Caco-2 (cell line): ENCODE measurements around the gene AUTS2. TPM values are rescaled to one million over a fixed set of nuclear protein-coding genes. Genes with fewer than 3 reads are reported as not detected.

Experiments
- BruUV-seq: library from RNA; stranded (reverse); fragments of 400-500 nt; replicated peaks from 2 replicates; lab custom pipeline; 2021; lab: Mats Ljungman, UMichigan
- CTCF ChIA-PET: fragments of 300-600 bp; sonication (Branson Sonifier 250); formaldehyde crosslinking; loops from one replicate; lab custom pipeline; 2022; ENCODE audit warnings: antibody characterized with exemption; lab: Charles Lee
- POLR2A ChIA-PET: fragments of 300-600 bp; sonication (Branson Sonifier 250); formaldehyde crosslinking; loops from one replicate; lab custom pipeline; 2022; ENCODE audit warnings: antibody characterized with exemption; lab: Charles Lee
- DNase-seq, 2 experiments: peaks; one replicate each; pipeline versions ENCODE4 v3.0.0 to v3.0.0-alpha.2; 2020 to 2022
- H3K27me3 ChIP-seq: replicated peaks from 2 replicates; pipeline ENCODE4 v1.6.0; 2011; ENCODE audit warnings: low read length; ENCODE audit not compliant: control insufficient read depth, insufficient read depth
- H3K36me3 ChIP-seq: 2 replicates; pipeline ENCODE4 v1.5.1; 2011; ENCODE audit warnings: low read length; ENCODE audit not compliant: control insufficient read depth, insufficient read depth
- H3K4me1 ChIP-seq: fragments of 250-450 bp; sonication (Bioruptor Pico); 2 replicates; pipeline ENCODE4 v1.5.1; 2020; ENCODE audit warnings: mild to moderate bottlenecking
- H3K4me3 ChIP-seq: 2 replicates; pipeline ENCODE4 v1.5.1; 2011; ENCODE audit warnings: low read depth, mild to moderate bottlenecking, control low read depth, low read length
- H3K9me3 ChIP-seq: fragments of 250-450 bp; sonication (Bioruptor Pico); 2 replicates; pipeline ENCODE4 v1.5.1; 2020; ENCODE audit warnings: mild to moderate bottlenecking, moderate library complexity
- H3K27ac Mint-ChIP-seq: one replicate; pipeline ENCODE4 v1.8.0; 2022; ENCODE audit warnings: mixed read lengths; ENCODE audit not compliant: unreplicated experiment
- H3K27me3 Mint-ChIP-seq: one replicate; pipeline ENCODE4 v1.8.0; 2022; ENCODE audit warnings: mixed read lengths; ENCODE audit not compliant: insufficient read depth, unreplicated experiment
- H3K36me3 Mint-ChIP-seq: one replicate; pipeline ENCODE4 v1.8.0; 2022; ENCODE audit warnings: mild to moderate bottlenecking, mixed read lengths; ENCODE audit not compliant: insufficient read depth, unreplicated experiment
- H3K4me1 Mint-ChIP-seq: one replicate; pipeline ENCODE4 v1.8.0; 2022; ENCODE audit warnings: low read depth, mixed read lengths; ENCODE audit not compliant: unreplicated experiment
- H3K4me3 Mint-ChIP-seq: one replicate; pipeline ENCODE4 v1.8.0; 2022; ENCODE audit warnings: mild to moderate bottlenecking, moderate library complexity, mixed read lengths; ENCODE audit not compliant: unreplicated experiment
- H3K9me3 Mint-ChIP-seq: one replicate; pipeline ENCODE4 v1.8.0; 2022; ENCODE audit warnings: mixed read lengths; ENCODE audit not compliant: unreplicated experiment
- CTCF ChIP-seq, 2 experiments: fragments of 200-600 bp in 1 of 2; IDR thresholded peaks; 1 replicate in 1 of 2; 2 replicates in 1 of 2; pipeline versions ENCODE4 v1.5.1 to v1.8.0; 2011 to 2022; ENCODE audit warnings: antibody characterized with exemption in 1 of 2, control low read depth in 1 of 2, inconsistent platforms in 1 of 2, low read depth in 1 of 2, low read length in 1 of 2, mild to moderate bottlenecking in 1 of 2, moderate library complexity in 1 of 2; ENCODE audit not compliant: insufficient read depth in 1 of 2, severe bottlenecking in 1 of 2, unreplicated experiment in 1 of 2
- intact Hi-C: fragments of 100-400 bp; cut with micrococcal nuclease; formaldehyde crosslinking; loops from one replicate; pipeline ENCODE4 v1.10.0; 2022; ENCODE audit not compliant: unreplicated experiment
- total RNA-seq: library from RNA; stranded (reverse); gene quantifications from 2 replicates; pipeline ENCODE4 v1.2.3, GENCODE V29; 2022

Gene AUTS2
- total RNA-seq, 1 experiment from 2014 or later, result 37.1 TPM

GRCh38 chr7:70589590-70589989 is 991.3 kb downstream of the AUTS2 start:
- Mint-ChIP-seq H3K36me3 (no peaks in the 10 kb centered on the region), H3K9me3 (no peaks in the 10 kb centered on the region), H3K4me1 (peaks cover 16% of the 10 kb centered on the region), H3K27me3 (peaks cover 2% of the 10 kb centered on the region), H3K27ac (no peak overlapping the region), H3K4me3 (no peak overlapping the region)
- ChIA-PET POLR2A (no interaction called here), CTCF (no interaction called here)
- no peak for TF ChIP-seq CTCF (IDR thresholded peaks at IDR 0.05; ENCODE audit: insufficient read depth in 1 of 2, low read depth in 1 of 2, low read length in 1 of 2, severe bottlenecking in 1 of 2, unreplicated experiment in 1 of 2)
- intact Hi-C loops, result no loop called here
- Histone ChIP-seq H3K4me1 (peaks cover 10% of the 10 kb centered on the region), H3K4me3 (no peak overlapping the region), H3K36me3 (no peaks in the 10 kb centered on the region), H3K9me3 (no peaks in the 10 kb centered on the region), H3K27me3 (no peaks in the 10 kb centered on the region)
- BruUV-seq, result no TSS peak
- no peak for DNase-seq

GRCh38 chr7:70590126-70590854 is 992.0 kb downstream of the AUTS2 start:
- peaks cover 12% of the 10 kb centered on the region for H3K4me1 ChIP-seq
- no peaks in the 10 kb centered on the region for H3K9me3 ChIP-seq
- no peaks in the 10 kb centered on the region for H3K9me3 Mint-ChIP-seq
- intact Hi-C loops, result no loop called here
- CTCF ChIA-PET, result interaction anchor here (0.6 kb wide), 1 partner anchor 71 kb away, joined by 4 read pairs; no protein-coding TSS in a partner anchor
- no peaks in the 10 kb centered on the region for H3K36me3 ChIP-seq
- no peak for DNase-seq
- no peak overlapping the region for H3K4me3 ChIP-seq
- BruUV-seq, result no TSS peak
- no peaks in the 10 kb centered on the region for H3K27me3 ChIP-seq
- no peak overlapping the region for H3K27ac Mint-ChIP-seq
- POLR2A ChIA-PET, result no interaction called here
- no peaks in the 10 kb centered on the region for H3K36me3 Mint-ChIP-seq
- no peak for TF ChIP-seq CTCF (IDR thresholded peaks at IDR 0.05; ENCODE audit: insufficient read depth in 1 of 2, low read depth in 1 of 2, low read length in 1 of 2, severe bottlenecking in 1 of 2, unreplicated experiment in 1 of 2)
- H3K27me3 Mint-ChIP-seq, result peaks cover 3% of the 10 kb centered on the region
- H3K4me3 Mint-ChIP-seq, result no peak overlapping the region
- peaks cover 17% of the 10 kb centered on the region for H3K4me1 Mint-ChIP-seq

DNA sequence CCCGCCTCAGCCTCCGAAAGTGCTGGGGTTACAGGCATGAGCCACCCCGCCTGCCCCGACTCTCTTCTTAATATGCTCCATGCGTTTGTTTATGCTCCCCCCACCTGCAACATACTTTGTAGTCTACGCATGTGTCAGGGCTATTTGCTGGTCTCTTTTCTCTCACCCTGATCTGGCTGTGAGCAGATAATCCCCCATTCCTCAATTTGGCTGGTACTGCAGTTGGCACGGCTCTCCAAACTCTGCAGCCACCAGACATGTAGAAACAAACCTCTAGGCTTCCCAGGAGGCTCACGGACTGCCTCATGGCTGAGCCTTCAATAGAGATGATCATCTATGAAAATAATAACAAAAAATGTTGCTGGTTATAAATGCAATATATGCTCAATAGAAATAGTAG is 993.4 kb downstream of the AUTS2 start:
- no peak for TF ChIP-seq CTCF (IDR thresholded peaks at IDR 0.05; ENCODE audit: insufficient read depth in 1 of 2, low read depth in 1 of 2, low read length in 1 of 2, severe bottlenecking in 1 of 2, unreplicated experiment in 1 of 2)
- Histone ChIP-seq H3K27me3 (no peaks in the 10 kb centered on the region), H3K9me3 (no peaks in the 10 kb centered on the region), H3K36me3 (no peaks in the 10 kb centered on the region), H3K4me1 (peaks cover 16% of the 10 kb centered on the region), H3K4me3 (no peak overlapping the region)
- H3K9me3 Mint-ChIP-seq, result no peaks in the 10 kb centered on the region
- intact Hi-C loops, result no loop called here
- H3K27ac Mint-ChIP-seq, result no peak overlapping the region
- H3K27me3 Mint-ChIP-seq, result peaks cover 3% of the 10 kb centered on the region
- H3K4me3 Mint-ChIP-seq, result no peak overlapping the region
- POLR2A ChIA-PET, result no interaction called here
- BruUV-seq, result no TSS peak
- CTCF ChIA-PET, result no interaction called here
- DNase-seq, result no peak
- peaks cover 18% of the 10 kb centered on the region for H3K4me1 Mint-ChIP-seq
- no peaks in the 10 kb centered on the region for H3K36me3 Mint-ChIP-seq
